ENCODE results near the gene CHP1.
"Not testable (repeated sequence)": the region's sequence is repeated elsewhere in the genome, so short reads cannot be mapped to it uniquely, and the experiment has no call there.

DNA sequence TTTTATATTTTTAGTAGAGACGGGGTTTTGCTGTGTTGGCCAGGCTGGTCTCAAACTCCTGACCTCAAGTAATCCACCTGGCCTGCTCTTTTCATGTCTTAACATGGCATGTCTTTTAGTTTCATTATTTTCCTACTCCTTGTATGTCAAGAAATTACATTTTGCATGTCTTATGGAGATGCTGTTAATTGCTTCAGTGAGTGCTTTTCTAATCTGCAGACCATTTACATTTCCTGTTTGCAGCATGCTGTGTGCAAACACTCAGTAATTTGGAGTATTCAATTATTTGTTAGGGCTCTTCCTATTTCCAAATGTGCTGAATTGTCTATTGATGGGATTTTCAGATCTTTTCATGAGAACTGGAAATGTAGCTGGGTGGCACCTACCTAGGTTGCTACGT is 70.1 kb downstream of the CHP1 start:
- TF ChIP-seq CTCF, EZH2, EZH2phosphoT487 (IDR thresholded peaks at IDR 0.05): not testable (repeated sequence)

Measured in neural progenitor cell (in vitro differentiated cells).